Ecto neural progenitor cell (in vitro differentiated cells): ENCODE results near the gene TECPR1.

ENCODE experiments used
- DNase-seq: peaks from one replicate; pipeline ENCODE4 v3.0.0-alpha.2; 2018; ENCODE audit warnings: low spot score

The TECPR1 gene

GRCh38 chr7:98242934-98243333 lies 9.1 kb downstream of the TECPR1 start:
- DNase-seq: no peak

DNA sequence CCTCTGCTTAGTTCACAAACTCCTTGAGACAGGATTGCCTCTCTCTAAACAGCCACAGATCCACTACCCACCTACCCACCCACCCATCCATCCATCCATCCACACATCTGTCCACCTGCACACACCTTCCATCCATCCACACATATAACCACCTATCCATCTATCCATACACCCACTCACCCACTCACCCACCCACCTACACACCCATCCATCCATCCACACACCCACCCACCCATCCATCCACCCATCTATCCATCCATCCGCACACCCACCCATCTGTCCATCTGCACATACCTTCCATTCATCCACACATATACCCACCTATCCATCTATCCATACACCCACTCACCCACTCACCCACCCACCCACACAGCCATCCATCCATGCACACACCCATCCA lies 9.7 kb downstream of the TECPR1 start:
- DNase-seq: no peak

- DNase-seq: no peak
Measured at GRCh38 chr7:98241674-98242241, 10.3 kb downstream of the TECPR1 start.

DNA sequence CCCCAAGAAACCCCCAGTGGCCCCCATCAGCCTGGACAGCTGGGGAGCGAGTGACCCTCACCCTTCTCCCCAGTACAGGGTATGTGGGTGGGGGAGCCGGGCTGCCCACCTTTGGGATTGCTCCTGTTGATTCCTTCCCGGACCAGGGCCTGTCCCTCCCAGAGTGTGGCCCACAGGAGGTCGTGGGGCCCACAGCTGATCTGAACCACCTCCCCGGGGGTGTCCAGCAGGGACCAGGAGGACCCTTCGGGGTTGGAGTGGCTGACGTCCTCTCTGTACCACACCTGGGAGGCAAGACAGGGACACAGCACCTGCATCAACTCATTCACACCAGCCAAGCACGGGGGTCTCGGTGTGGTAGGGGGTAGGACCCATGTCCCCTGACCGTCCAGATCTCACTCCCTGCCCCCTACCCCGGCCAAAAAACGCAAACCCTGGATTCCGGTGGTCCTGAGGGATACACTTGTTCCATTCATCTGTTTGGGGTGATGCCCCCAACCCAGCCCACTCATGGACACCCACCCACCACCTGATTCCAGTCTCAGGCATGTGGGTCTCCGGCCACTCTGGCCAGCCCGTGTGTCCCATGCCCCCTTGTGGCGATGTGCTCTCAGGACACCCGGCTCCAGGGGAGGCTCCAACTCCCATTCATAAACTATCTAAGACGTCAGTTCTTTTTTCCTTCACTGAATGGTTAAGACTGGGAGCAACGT lies 10.9 kb downstream of the TECPR1 start:
- peak; percentile 75 for DNase-seq

GRCh38 chr7:98238976-98239375 lies 13.1 kb downstream of the TECPR1 start:
- no peak for DNase-seq

- no peak for DNase-seq
Measured at GRCh38 chr7:98238076-98238475, 14.0 kb downstream of the TECPR1 start.

DNA sequence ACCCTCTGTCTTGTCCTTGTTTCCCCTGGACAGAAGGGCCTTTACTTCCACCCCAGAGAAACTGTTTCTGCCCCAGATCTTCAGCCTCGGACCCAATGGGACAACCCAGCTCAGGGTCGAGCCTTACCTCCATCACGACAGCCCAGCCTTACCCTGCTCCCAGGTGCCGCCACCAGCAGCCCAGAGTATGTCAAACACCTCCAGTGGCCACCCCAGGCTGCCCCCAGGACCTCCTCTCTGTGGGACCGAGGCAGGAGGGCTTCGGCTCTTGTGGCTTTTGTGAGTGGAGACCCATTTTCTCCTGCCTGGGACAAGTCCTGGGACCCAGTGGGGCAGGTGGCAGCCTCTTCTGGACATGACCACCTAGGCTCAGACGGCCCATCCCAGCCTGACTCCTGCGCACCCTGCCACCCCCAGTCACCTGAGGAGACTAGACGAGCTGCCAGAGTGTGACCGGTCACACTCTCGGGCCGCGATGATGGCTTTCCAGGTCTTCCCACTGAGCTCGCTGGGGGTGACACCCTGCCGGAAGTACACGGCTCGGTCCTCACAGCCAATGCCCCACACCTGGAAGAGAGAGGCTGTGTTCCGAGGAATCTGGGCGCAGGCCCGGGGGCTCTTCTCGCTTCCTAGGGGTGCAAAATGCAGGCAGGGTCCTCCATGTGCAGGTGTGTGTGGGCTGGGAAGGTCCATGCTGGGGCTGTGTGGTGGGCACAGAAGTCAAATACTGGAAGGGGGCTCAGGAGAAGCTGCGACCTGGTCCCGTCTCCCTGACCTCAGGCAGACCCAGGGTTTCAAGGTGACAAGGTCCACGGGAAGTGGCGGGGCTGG lies 15.5 kb downstream of the TECPR1 start:
- DNase-seq: no peak

- no peak for DNase-seq
Measured at GRCh38 chr7:98235901-98236300, 16.1 kb downstream of the TECPR1 start.

DNA sequence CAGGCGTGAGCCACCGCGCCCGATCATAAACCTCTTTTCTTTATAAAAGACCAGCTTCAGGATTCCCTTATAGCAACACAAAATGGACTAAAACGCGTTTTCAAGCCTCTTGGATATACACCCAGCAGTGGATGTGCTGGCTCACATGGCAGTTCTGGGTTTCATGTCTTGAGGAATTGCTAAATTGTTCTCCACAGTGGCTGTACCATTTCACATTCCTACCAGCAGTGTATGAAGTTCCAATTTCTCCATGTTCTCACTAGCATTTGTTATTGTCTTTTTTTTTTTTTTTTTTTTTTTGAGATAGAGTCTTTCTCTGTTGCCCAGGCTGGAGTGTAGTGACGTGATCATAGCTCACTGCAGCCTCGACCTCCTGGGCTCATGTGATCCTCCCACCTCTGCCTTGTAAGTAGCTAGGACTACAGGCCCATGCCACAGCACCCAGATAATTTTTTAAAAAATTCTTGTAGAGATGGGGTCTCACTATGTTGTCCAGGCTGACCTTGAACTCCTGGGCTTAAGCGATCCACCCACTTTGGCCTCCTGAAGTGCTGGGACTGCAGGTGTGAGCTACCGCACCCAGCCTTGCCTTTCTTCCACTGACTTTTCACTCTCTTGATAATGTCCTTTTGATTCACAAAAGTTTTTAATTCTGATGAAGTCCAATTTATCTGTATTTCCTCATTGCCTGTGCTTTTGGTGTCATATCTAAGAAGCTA lies 17.4 kb downstream of the TECPR1 start:
- no peak for DNase-seq

GRCh38 chr7:98233219-98234070 lies 18.6 kb downstream of the TECPR1 start:
- DNase-seq: no peak

GRCh38 chr7:98232799-98233198 lies 19.2 kb downstream of the TECPR1 start:
- no peak for DNase-seq

GRCh38 chr7:98232263-98232585 lies 19.8 kb downstream of the TECPR1 start:
- DNase-seq: no peak

- DNase-seq: no peak
Measured at GRCh38 chr7:98231493-98232262, 20.4 kb downstream of the TECPR1 start.

- DNase-seq: no peak
Measured at GRCh38 chr7:98230746-98231471, 21.1 kb downstream of the TECPR1 start.

GRCh38 chr7:98229991-98230745 lies 21.9 kb downstream of the TECPR1 start:
- no peak for DNase-seq

DNA sequence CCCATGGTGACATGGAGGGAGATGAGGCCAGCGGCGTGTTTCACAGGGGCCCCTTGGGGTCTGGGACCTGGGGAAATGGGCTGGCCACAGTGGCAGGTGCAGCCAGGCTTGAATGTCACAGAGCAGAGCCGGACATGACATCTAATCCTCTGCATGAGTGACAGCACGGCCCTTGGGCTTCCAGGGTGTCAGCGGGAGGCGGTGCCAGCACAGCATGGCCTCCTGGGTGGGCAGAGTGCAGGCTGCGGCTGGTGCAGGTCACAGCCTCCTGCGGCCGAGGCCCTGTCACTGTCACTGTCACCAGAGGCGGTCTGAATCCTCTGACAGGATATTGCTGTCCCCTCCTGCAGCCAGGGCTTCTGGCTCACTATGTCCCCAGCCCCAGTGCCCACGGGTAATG lies 22.6 kb downstream of the TECPR1 start:
- DNase-seq: no peak

DNA sequence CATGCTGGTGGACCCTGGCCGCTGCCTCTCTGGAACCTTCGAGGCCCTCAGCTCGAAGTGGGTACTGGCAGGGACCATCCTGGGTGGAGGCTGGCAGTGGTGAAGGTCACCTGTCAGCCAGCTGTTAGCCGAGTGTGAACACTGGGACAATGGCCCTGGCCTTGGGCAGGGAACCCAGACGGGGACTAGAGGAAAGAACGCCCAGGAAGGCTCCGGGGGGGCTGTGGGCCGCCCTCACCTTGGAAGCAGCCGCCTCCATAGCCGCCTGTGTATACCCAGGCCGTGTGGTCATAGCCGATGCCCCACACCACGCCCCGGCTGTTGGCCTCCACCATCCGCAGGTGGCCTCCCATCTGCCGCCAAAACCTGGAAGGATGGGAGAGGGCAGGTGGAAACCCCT lies 23.2 kb downstream of the TECPR1 start:
- no peak for DNase-seq

- DNase-seq: no peak
Measured at GRCh38 chr7:98227939-98228338, 24.1 kb downstream of the TECPR1 start.

- no peak for DNase-seq
Measured at GRCh38 chr7:98225913-98226614, 26.0 kb downstream of the TECPR1 start.
